Measurements from ENCODE around the gene SCGB1D2.

DNA sequence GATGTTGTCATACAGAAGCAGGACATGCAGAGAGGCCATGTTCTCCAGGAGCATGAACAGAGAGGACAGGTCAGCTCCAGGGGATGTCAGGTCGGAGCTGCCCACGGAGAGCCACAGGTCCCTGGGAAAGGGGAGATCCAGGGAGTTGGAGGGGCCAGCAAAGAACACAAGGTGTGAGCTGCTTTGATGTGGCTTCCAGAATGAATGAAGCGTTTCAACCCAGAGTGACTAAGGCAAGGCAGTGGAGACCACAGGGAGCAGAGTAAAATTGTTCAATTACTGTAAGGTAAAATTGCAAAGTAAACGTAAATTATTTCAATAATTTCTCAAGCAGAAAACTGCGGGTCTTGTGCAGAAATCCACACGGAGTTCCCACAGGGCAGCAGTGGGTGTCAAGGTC lies 39.1 kb upstream of the SCGB1D2 start:
- no peak for TF ChIP-seq POLR2AphosphoS5 (IDR thresholded peaks at IDR 0.05)
- TF ChIP-seq, protein P1, sequence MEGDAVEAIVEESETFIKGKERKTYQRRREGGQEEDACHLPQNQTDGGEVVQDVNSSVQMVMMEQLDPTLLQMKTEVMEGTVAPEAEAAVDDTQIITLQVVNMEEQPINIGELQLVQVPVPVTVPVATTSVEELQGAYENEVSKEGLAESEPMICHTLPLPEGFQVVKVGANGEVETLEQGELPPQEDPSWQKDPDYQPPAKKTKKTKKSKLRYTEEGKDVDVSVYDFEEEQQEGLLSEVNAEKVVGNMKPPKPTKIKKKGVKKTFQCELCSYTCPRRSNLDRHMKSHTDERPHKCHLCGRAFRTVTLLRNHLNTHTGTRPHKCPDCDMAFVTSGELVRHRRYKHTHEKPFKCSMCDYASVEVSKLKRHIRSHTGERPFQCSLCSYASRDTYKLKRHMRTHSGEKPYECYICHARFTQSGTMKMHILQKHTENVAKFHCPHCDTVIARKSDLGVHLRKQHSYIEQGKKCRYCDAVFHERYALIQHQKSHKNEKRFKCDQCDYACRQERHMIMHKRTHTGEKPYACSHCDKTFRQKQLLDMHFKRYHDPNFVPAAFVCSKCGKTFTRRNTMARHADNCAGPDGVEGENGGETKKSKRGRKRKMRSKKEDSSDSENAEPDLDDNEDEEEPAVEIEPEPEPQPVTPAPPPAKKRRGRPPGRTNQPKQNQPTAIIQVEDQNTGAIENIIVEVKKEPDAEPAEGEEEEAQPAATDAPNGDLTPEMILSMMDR (IDR thresholded peaks at IDR 0.05): no peak

Measured in prostate gland (tissue), 2 donors.